ENCODE results near the gene FGA. TPM values are rescaled to one million over a fixed set of nuclear protein-coding genes. Genes with fewer than 3 reads are reported as not detected.

Gene FGA
- total RNA-seq, 4 donors from 2014 or later = not detected

DNA sequence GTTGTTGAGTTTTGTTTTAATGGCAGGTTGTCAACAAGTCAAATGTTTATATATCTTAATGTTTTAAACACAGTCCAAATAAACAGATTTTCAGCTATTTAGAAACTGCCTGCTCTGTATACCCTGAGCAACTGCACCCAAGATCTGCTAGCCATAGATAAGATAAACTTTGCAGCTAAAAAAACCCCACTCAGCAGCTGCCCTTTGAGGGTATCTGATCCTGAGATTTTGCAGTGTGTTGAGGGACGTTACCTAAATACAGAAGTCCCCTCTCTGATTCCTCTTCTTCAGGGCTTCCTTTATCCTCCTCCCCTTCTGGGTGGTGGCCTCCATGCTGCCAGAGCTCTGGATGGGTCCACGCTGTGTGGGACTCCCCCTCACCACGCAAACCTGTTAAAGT is 32.9 kb upstream of the FGA start:
- no peak for TF ChIP-seq CTCF (IDR thresholded peaks at IDR 0.05)
- ATAC-seq (ENCODE audit: low FRiP score) = no peak
- DNase-seq (ENCODE audit: low spot score) = no peak

- TF ChIP-seq CTCF (IDR thresholded peaks at IDR 0.05) = no peak
- DNase-seq (ENCODE audit: low spot score) (no peak), ATAC-seq (ENCODE audit: low FRiP score) (no peak)
These were observed 32.1 kb upstream of the FGA start for GRCh38 chr4:154622598-154622997.

DNA sequence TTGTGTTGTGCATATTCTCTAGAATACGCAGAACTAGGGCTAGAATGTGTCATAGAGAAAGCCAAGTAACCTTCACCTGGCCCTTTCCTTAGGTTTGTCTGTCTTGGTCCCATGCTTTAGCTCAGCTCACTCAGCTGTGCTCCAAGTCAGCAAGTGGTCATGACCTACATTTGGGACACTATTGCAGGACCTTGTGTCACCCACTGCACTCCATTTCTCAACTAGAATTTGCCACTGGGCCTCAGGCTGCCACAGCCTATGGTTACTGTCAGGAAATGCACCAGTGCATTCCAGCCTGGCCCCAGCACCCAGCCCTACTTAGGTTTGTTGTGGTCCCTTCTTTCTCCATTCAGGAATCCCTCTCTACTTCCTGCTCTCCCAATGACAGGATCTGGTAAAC is 29.6 kb upstream of the FGA start:
- ATAC-seq (ENCODE audit: low FRiP score) (no peak), DNase-seq (ENCODE audit: low spot score) (no peak)
- no peak for TF ChIP-seq CTCF (IDR thresholded peaks at IDR 0.05)

DNA sequence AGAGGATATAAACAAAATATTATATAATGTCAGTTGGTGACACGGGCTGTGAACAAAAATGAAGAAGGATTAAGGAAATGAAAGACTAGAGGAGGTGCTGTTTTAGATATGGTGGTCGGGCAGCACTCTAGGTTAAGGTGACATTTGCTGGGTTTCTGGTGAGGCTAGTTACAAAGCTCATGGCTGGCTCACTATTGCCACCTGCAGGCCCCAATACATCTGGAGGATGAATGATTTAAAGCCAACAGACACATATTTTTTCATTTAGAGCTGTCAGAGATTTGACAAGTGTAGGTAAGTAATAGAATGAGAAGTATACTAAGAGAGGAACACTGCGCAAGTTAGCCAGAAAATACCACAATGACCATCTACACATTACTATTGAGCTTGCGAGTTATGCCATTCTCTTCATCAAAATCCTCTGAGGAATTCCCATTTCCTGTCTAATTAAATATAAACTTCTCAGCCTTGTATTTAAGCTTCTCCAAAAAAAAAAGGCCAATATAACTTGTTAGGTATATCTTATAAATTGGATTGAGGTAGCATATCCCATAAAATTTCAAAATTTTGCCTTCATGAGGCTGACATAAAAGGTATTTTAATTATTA is 28.3 kb upstream of the FGA start:
- ATAC-seq (ENCODE audit: low FRiP score) (peak; percentile 62), DNase-seq (ENCODE audit: low spot score) (peak; percentile 28)
- TF ChIP-seq CTCF (IDR thresholded peaks at IDR 0.05) = no peak

DNA sequence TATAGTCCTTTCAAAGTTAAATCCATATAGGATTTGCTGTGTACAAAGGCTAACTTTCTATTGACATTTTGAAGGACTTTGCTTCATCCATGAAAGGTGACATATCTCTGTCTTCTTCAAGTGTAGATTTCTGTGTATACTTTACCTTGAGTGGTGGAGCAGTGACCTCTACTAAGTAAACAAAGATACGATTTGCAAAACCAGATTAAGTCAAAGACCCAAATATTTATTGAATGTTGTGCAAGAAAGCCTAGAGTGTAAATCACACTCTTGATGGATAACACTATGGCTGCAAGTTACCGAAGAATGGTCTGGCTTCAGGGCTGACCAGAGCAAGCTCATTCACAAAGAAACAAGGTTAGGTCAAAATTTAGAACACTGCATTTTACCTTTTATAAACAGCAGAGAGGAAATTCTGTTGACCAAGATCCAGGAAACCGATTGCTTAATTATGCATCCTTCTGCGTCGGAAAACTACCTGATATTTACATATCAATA is 27.3 kb upstream of the FGA start:
- ATAC-seq (ENCODE audit: low FRiP score) = no peak
- no peak for TF ChIP-seq CTCF (IDR thresholded peaks at IDR 0.05)
- no peak for DNase-seq (ENCODE audit: low spot score)

GRCh38 chr4:154616731-154617130 is 26.2 kb upstream of the FGA start:
- no peak for ATAC-seq (ENCODE audit: low FRiP score)
- no peak for DNase-seq (ENCODE audit: low spot score)
- TF ChIP-seq CTCF (IDR thresholded peaks at IDR 0.05) = no peak

GRCh38 chr4:154616287-154616686 is 25.7 kb upstream of the FGA start:
- no peak for ATAC-seq (ENCODE audit: low FRiP score)
- TF ChIP-seq CTCF (IDR thresholded peaks at IDR 0.05) = no peak
- DNase-seq (ENCODE audit: low spot score) = no peak

Measured in omental fat pad (tissue), 4 donors.